KG1 (cell line): Measurements from ENCODE around the gene RAB3D.
"Not testable (repeated sequence)": the region's sequence is repeated elsewhere in the genome, so short reads cannot be mapped to it uniquely, and the experiment has no call there.

ENCODE experiments used
- DNase-seq: peaks from one replicate; lab custom pipeline; 2025; lab: John Stamatoyannopoulos, UW

The RAB3D gene

GRCh38 chr19:11365557-11366117 lies 26.2 kb upstream of the RAB3D start:
- DNase-seq = no peak

GRCh38 chr19:11364935-11365334 lies 25.5 kb upstream of the RAB3D start:
- no peak for DNase-seq

GRCh38 chr19:11364296-11364904 lies 24.9 kb upstream of the RAB3D start:
- no peak for DNase-seq

- no peak for DNase-seq
These were observed 24.4 kb upstream of the RAB3D start for GRCh38 chr19:11363881-11364280.

- DNase-seq = no peak
These were observed 22.6 kb upstream of the RAB3D start for GRCh38 chr19:11361771-11362731.

GRCh38 chr19:11361037-11361770 lies 21.7 kb upstream of the RAB3D start:
- no peak for DNase-seq

GRCh38 chr19:11359421-11359820 lies 20.0 kb upstream of the RAB3D start:
- no peak for DNase-seq

- DNase-seq = no peak
These were observed 17.5 kb upstream of the RAB3D start for GRCh38 chr19:11356676-11357550.

- no peak for DNase-seq
These were observed 16.6 kb upstream of the RAB3D start for GRCh38 chr19:11356074-11356397.

GRCh38 chr19:11355160-11356073 lies 16.0 kb upstream of the RAB3D start, which contains the start of gene PLPPR2:
PLPPR2 (plus strand) TSS chr19:11355432; CDS start chr19:11357674, 2,242 bp downstream.
- DNase-seq = no peak

- not testable (repeated sequence) for DNase-seq
These were observed 14.6 kb upstream of the RAB3D start for GRCh38 chr19:11354102-11354501.

GRCh38 chr19:11349171-11349570 lies 9.7 kb upstream of the RAB3D start:
- DNase-seq = no peak

GRCh38 chr19:11347546-11348039 lies 8.1 kb upstream of the RAB3D start:
- DNase-seq = no peak

- peak; percentile 99 for DNase-seq
These were observed 6.9 kb upstream of the RAB3D start, which contains the start of the genes CCDC159 and TMEM205 for GRCh38 chr19:11346104-11346940. CCDC159 (plus strand) TSS chr19:11346519; CDS start chr19:11346607, 88 bp downstream. TMEM205 (minus strand) TSS chr19:11346268; CDS start chr19:11345619, 649 bp downstream.

- no peak for DNase-seq
These were observed 5.8 kb upstream of the RAB3D start for GRCh38 chr19:11345122-11345803.

- no peak for DNase-seq
These were observed 3.0 kb upstream of the RAB3D start for GRCh38 chr19:11342429-11342828.

- not testable (repeated sequence) for DNase-seq
These were observed 626 bp upstream of the RAB3D start for GRCh38 chr19:11340099-11340467.

- no peak for DNase-seq
These were observed 746 bp downstream of the RAB3D start for GRCh38 chr19:11338569-11339253.
